OCI-LY1 (cell line): Measurements from ENCODE around the gene CYP11A1.

Source experiments
- EZH2 ChIP-seq: fragments of 200-600 bp; sonication (generic), shearing (Covaris generic); IDR thresholded peaks from 2 replicates; pipeline ENCODE4 v1.8.0; 2017; ENCODE audit warnings: borderline replicate concordance, mixed run types, mild to moderate bottlenecking, antibody characterized with exemption, low read length, moderate library complexity, mixed read lengths
- TF ChIP-seq, protein P1 (sequence below): fragments of 200-600 bp; sonication (generic), shearing (Covaris generic); IDR thresholded peaks from 2 replicates; pipeline ENCODE4 v1.5.1; 2017; ENCODE audit warnings: mild to moderate bottlenecking, antibody characterized with exemption, low read length, moderate library complexity, mixed read lengths

DNA sequence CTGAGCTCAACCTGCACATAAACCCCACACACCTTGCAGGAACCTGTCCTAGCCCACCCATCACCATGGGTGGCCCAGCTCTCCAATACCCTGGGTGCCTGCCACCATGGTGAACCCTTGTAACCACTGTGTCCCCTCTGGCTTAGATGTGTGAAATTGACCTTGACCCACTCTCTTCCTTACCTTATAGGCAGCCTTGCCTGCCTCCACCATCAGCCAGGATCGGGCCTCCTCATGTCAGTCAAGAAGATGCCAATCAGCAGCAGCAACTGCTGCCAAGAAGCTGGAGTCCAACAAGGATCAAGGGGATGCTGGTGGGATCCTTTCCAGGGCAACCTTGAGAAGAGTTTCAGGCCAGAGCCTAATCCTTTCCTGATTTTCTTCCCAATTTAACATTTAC lies 8.8 kb upstream of the CYP11A1 start:
- TF ChIP-seq, protein P1, sequence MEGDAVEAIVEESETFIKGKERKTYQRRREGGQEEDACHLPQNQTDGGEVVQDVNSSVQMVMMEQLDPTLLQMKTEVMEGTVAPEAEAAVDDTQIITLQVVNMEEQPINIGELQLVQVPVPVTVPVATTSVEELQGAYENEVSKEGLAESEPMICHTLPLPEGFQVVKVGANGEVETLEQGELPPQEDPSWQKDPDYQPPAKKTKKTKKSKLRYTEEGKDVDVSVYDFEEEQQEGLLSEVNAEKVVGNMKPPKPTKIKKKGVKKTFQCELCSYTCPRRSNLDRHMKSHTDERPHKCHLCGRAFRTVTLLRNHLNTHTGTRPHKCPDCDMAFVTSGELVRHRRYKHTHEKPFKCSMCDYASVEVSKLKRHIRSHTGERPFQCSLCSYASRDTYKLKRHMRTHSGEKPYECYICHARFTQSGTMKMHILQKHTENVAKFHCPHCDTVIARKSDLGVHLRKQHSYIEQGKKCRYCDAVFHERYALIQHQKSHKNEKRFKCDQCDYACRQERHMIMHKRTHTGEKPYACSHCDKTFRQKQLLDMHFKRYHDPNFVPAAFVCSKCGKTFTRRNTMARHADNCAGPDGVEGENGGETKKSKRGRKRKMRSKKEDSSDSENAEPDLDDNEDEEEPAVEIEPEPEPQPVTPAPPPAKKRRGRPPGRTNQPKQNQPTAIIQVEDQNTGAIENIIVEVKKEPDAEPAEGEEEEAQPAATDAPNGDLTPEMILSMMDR: no peak
- no peak for TF ChIP-seq EZH2
